HepG2 (cell line): ENCODE measurements around the gene NAALAD2. TPM values are rescaled to one million over a fixed set of nuclear protein-coding genes. Genes with fewer than 3 reads are reported as not detected.

Source experiments
- BCLAF1 ChIP-seq: fragments of 450-650 bp; IDR thresholded peaks from 2 replicates; pipeline ENCODE4 v1.6.1; 2017; ENCODE audit warnings: mild to moderate bottlenecking
- MYC ChIP-seq: sonication (generic); formaldehyde crosslinking; IDR thresholded peaks from 2 replicates; pipeline ENCODE4 v1.9.0; 2021; ENCODE audit warnings: missing genetic modification reagents, borderline replicate concordance
- NPAS2 ChIP-seq: sonication (generic); formaldehyde crosslinking; IDR thresholded peaks from 2 replicates; pipeline ENCODE4 v1.8.0; 2022; ENCODE audit warnings: mild to moderate bottlenecking, missing genetic modification reagents, borderline replicate concordance
- PBX3 ChIP-seq: sonication (generic); formaldehyde crosslinking; IDR thresholded peaks from 2 replicates; pipeline ENCODE4 v1.8.1; 2023; ENCODE audit warnings: missing genetic modification reagents, inconsistent platforms, borderline replicate concordance
- RBAK ChIP-seq: sonication (generic); formaldehyde crosslinking; IDR thresholded peaks from 2 replicates; pipeline ENCODE4 v1.5.1; 2020; ENCODE audit warnings: mild to moderate bottlenecking, missing genetic modification reagents
- SALL1 ChIP-seq: sonication (generic); formaldehyde crosslinking; IDR thresholded peaks from 2 replicates; pipeline ENCODE4 v1.8.0; 2022; ENCODE audit warnings: mild to moderate bottlenecking, missing genetic modification reagents
- SMAD9 ChIP-seq: sonication (generic); formaldehyde crosslinking; IDR thresholded peaks from 2 replicates; pipeline ENCODE4 v1.5.1; 2020; ENCODE audit warnings: mild to moderate bottlenecking, missing genetic modification reagents
- SP140L ChIP-seq: sonication (generic); formaldehyde crosslinking; IDR thresholded peaks from 2 replicates; pipeline ENCODE4 v1.4.0; 2020; ENCODE audit warnings: missing genetic modification reagents, borderline replicate concordance
- TBX3 ChIP-seq: fragments of 450-650 bp; IDR thresholded peaks from 2 replicates; pipeline ENCODE4 v1.6.1; 2017; ENCODE audit warnings: antibody characterized with exemption, mild to moderate bottlenecking, inconsistent platforms, borderline replicate concordance
- ZNF160 ChIP-seq: sonication (generic); formaldehyde crosslinking; IDR thresholded peaks from 2 replicates; pipeline ENCODE4 v1.8.0; 2022; ENCODE audit warnings: mild to moderate bottlenecking, inconsistent platforms, missing genetic modification reagents
- ZNF274 ChIP-seq: sonication (generic); formaldehyde crosslinking; IDR thresholded peaks from 2 replicates; pipeline ENCODE4 v1.5.1; 2020; ENCODE audit warnings: mild to moderate bottlenecking, missing genetic modification reagents
- ZNF441 ChIP-seq: sonication (generic); formaldehyde crosslinking; IDR thresholded peaks from 2 replicates; pipeline ENCODE4 v1.7.0; 2021; ENCODE audit warnings: missing genetic modification reagents, borderline replicate concordance
- ZNF451 ChIP-seq: sonication (generic); formaldehyde crosslinking; IDR thresholded peaks from 2 replicates; pipeline ENCODE4 v1.5.0; 2020; ENCODE audit warnings: mild to moderate bottlenecking, missing genetic modification reagents
- ZNF580 ChIP-seq: IDR thresholded peaks from 2 replicates; pipeline ENCODE4 v1.6.1; 2016; ENCODE audit warnings: low read depth, borderline replicate concordance
- polyA plus RNA-seq, 8 experiments: library from polyadenylated mRNA; depleted of rRNA in 3 of 8; stranded (reverse) in 7 of 8; unstranded in 1 of 8; fragments of >200 nt; fragmentation: Illumina TruSeq in 4 of 8; extraction: Trizol in 4 of 8; gene quantifications; 2 replicates each; pipeline versions ENCODE4 v1.2.1 to v1.2.3, GENCODE V29; 2011 to 2016; ENCODE audit warnings: low read depth in 4 of 8, missing spikeins in 1 of 8, mixed read lengths in 1 of 8; ENCODE audit not compliant: insufficient read depth in 1 of 8
- total RNA-seq, 5 experiments: library from RNA; depleted of rRNA; stranded (reverse); fragments of >200 nt; fragmentation: Illumina TruSeq; extraction: Trizol; gene quantifications; 2 replicates each; pipeline ENCODE4 v1.2.3, GENCODE V29; 2016; ENCODE audit warnings: low read depth in 1 of 5
- TF ChIP-seq, protein P1 (sequence below): IDR thresholded peaks from 2 replicates; pipeline ENCODE4 v1.6.1; 2018; ENCODE audit warnings: missing genetic modification reagents, mild to moderate bottlenecking, missing compliant biosample characterization
- TF ChIP-seq, protein P2 (sequence below): sonication (generic); formaldehyde crosslinking; IDR thresholded peaks from 2 replicates; pipeline ENCODE4 v1.8.0; 2023; ENCODE audit warnings: mild to moderate bottlenecking, missing genetic modification reagents
- TF ChIP-seq, protein P3 (sequence below): sonication (generic); formaldehyde crosslinking; IDR thresholded peaks from 2 replicates; pipeline ENCODE4 v1.4.0; 2020; ENCODE audit warnings: missing genetic modification reagents, low read depth, mild to moderate bottlenecking, borderline replicate concordance
- TF ChIP-seq, protein P4 (sequence below): sonication (generic); formaldehyde crosslinking; IDR thresholded peaks from 2 replicates; pipeline ENCODE4 v1.4.0; 2020; ENCODE audit warnings: missing genetic modification reagents

NAALAD2 gene
- total and polyA plus RNA-seq, 2 of the 13 experiments (the other 11 are each of a cell fraction or from before 2014, with no cell fraction given), result 8.0 to 8.9 TPM

- TF ChIP-seq ZNF160 (CRISPR knock-in tag) (no peak; the same call in none of the 2 replicates), BCLAF1 (no peak), SP140L (CRISPR knock-in tag) (no peak), RBAK (CRISPR knock-in tag) (no peak), ZNF274 (CRISPR knock-in tag) (no peak; the same call in 1 of the 2 replicates), MYC (CRISPR knock-in tag) (peak; percentile 52; the same call in 1 of the 2 replicates), ZNF441 (CRISPR knock-in tag) (no peak; the same call in 1 of the 2 replicates), PBX3 (no peak), SALL1 (CRISPR knock-in tag) (peak; percentile 77), NPAS2 (no peak), ZNF451 (CRISPR knock-in tag) (peak; percentile 60; the same call in 1 of the 2 replicates), SMAD9 (CRISPR knock-in tag) (no peak), ZNF580 (CRISPR knock-in tag) (no peak; the same call in 1 of the 2 replicates), TBX3 (no peak)
- TF ChIP-seq, protein P1, sequence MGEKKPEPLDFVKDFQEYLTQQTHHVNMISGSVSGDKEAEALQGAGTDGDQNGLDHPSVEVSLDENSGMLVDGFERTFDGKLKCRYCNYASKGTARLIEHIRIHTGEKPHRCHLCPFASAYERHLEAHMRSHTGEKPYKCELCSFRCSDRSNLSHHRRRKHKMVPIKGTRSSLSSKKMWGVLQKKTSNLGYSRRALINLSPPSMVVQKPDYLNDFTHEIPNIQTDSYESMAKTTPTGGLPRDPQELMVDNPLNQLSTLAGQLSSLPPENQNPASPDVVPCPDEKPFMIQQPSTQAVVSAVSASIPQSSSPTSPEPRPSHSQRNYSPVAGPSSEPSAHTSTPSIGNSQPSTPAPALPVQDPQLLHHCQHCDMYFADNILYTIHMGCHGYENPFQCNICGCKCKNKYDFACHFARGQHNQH (CRISPR knock-in tag), result peak; percentile 70; the same call in 1 of the 2 replicates
- TF ChIP-seq, protein P2, sequence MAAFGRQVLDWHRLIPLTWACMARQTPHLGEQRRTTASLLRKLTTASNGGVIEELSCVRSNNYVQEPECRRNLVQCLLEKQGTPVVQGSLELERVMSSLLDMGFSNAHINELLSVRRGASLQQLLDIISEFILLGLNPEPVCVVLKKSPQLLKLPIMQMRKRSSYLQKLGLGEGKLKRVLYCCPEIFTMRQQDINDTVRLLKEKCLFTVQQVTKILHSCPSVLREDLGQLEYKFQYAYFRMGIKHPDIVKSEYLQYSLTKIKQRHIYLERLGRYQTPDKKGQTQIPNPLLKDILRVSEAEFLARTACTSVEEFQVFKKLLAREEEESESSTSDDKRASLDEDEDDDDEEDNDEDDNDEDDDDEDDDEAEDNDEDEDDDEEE (CRISPR knock-in tag), result no peak
- TF ChIP-seq, protein P3, sequence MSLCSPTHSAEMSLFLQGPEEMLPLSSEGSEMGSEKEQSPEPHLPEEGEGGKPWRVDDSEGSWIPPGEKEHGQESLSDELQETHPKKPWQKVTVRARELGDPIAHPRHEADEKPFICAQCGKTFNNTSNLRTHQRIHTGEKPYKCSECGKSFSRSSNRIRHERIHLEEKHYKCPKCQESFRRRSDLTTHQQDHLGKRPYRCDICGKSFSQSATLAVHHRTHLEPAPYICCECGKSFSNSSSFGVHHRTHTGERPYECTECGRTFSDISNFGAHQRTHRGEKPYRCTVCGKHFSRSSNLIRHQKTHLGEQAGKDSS, result no peak; the same call in 1 of the 2 replicates
- TF ChIP-seq, protein P4, sequence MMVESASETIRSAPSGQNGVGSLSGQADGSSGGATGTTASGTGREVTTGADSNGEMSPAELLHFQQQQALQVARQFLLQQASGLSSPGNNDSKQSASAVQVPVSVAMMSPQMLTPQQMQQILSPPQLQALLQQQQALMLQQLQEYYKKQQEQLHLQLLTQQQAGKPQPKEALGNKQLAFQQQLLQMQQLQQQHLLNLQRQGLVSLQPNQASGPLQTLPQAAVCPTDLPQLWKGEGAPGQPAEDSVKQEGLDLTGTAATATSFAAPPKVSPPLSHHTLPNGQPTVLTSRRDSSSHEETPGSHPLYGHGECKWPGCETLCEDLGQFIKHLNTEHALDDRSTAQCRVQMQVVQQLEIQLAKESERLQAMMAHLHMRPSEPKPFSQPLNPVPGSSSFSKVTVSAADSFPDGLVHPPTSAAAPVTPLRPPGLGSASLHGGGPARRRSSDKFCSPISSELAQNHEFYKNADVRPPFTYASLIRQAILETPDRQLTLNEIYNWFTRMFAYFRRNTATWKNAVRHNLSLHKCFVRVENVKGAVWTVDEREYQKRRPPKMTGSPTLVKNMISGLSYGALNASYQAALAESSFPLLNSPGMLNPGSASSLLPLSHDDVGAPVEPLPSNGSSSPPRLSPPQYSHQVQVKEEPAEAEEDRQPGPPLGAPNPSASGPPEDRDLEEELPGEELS, result no peak
Observed at GRCh38 chr11:90222459-90223247, 88.2 kb downstream of the NAALAD2 start, which contains the start of gene CHORDC1 (continued).
